ENCODE measurements around the gene C1QL1. TPM values are rescaled to one million over a fixed set of nuclear protein-coding genes. Genes with fewer than 3 reads are reported as not detected.

Gene C1QL1
- total and polyA plus RNA-seq, 4 donors: 0.10 to 0.57 (median 0.39) TPM

GRCh38 chr17:44969144-44969780 lies 1.2 kb upstream of the C1QL1 start:
- peak overlapping the region in 1 of 2 donors; percentile 67 for H3K9ac ChIP-seq (ENCODE audit: insufficient read depth in 1 of 2, low read length in 2 of 2)
- ATAC-seq (ENCODE audit: insufficient read depth, low FRiP score): no peak
- 24 to 44% methylated on average over 19 of the region's 19 CpGs for WGBS, 2 donors
- no peak overlapping the region for H3K27ac ChIP-seq (ENCODE audit: low read depth in 1 of 2, low read length in 1 of 2)
- TF ChIP-seq CTCF (IDR thresholded peaks at IDR 0.05; ENCODE audit: control extremely low read depth, extremely low read depth): no peak
- H3K27me3 ChIP-seq (ENCODE audit: control insufficient read depth in 3 of 3, insufficient read depth in 3 of 3, low read length in 2 of 3): peaks cover 0 to 58% (median 24%) of the 10 kb centered on the region in 3 donors
- no peaks in the 10 kb centered on the region for H3K36me3 ChIP-seq (ENCODE audit: control insufficient read depth in 4 of 4, insufficient read depth in 4 of 4, low read length in 4 of 4)
- H3K4me1 ChIP-seq (ENCODE audit: control insufficient read depth in 5 of 5, insufficient read depth in 5 of 5, low read length in 5 of 5): peaks cover 0 to 31% (median 14%) of the 10 kb centered on the region in 5 donors
- no peak overlapping the region for H3K4me3 ChIP-seq
- DNase-seq: peak in 2 of 3 donors; percentile 53 to 78
- H3K9me3 ChIP-seq (ENCODE audit: control insufficient read depth in 4 of 4, insufficient read depth in 3 of 4, low read length in 3 of 4): no peaks in the 10 kb centered on the region

GRCh38 chr17:44967907-44968224 lies 237 bp downstream of the C1QL1 start:
- peaks cover 2 to 59% (median 24%) of the 10 kb centered on the region in 3 donors for H3K27me3 ChIP-seq (ENCODE audit: control insufficient read depth in 3 of 3, insufficient read depth in 3 of 3, low read length in 2 of 3)
- no peak overlapping the region for H3K4me3 ChIP-seq
- H3K9ac ChIP-seq (ENCODE audit: insufficient read depth in 1 of 2, low read length in 2 of 2): no peak overlapping the region
- 2% methylated on average over 44 to 47 of the region's 47 CpGs for WGBS, 2 donors
- DNase-seq (no peak), ATAC-seq (ENCODE audit: insufficient read depth, low FRiP score) (no peak)
- H3K4me1 ChIP-seq (ENCODE audit: control insufficient read depth in 5 of 5, insufficient read depth in 5 of 5, low read length in 5 of 5): peaks cover 0 to 31% (median 14%) of the 10 kb centered on the region in 5 donors
- no peak overlapping the region for H3K27ac ChIP-seq (ENCODE audit: low read depth in 1 of 2, low read length in 1 of 2)
- TF ChIP-seq CTCF (IDR thresholded peaks at IDR 0.05; ENCODE audit: control extremely low read depth, extremely low read depth): no peak
- H3K9me3 ChIP-seq (ENCODE audit: control insufficient read depth in 4 of 4, insufficient read depth in 3 of 4, low read length in 3 of 4): no peaks in the 10 kb centered on the region
- H3K36me3 ChIP-seq (ENCODE audit: control insufficient read depth in 4 of 4, insufficient read depth in 4 of 4, low read length in 4 of 4): no peaks in the 10 kb centered on the region

GRCh38 chr17:44967026-44967906 lies 837 bp downstream of the C1QL1 start:
- 5% methylated on average over 51 to 76 of the region's 76 CpGs for WGBS, 2 donors
- DNase-seq (no peak), ATAC-seq (ENCODE audit: insufficient read depth, low FRiP score) (no peak)
- no peak overlapping the region for H3K27ac ChIP-seq (ENCODE audit: low read depth in 1 of 2, low read length in 1 of 2)
- no peaks in the 10 kb centered on the region for H3K36me3 ChIP-seq (ENCODE audit: control insufficient read depth in 4 of 4, insufficient read depth in 4 of 4, low read length in 4 of 4)
- no peak overlapping the region for H3K9ac ChIP-seq (ENCODE audit: insufficient read depth in 1 of 2, low read length in 2 of 2)
- peaks cover 2 to 58% (median 24%) of the 10 kb centered on the region in 3 donors for H3K27me3 ChIP-seq (ENCODE audit: control insufficient read depth in 3 of 3, insufficient read depth in 3 of 3, low read length in 2 of 3)
- H3K9me3 ChIP-seq (ENCODE audit: control insufficient read depth in 4 of 4, insufficient read depth in 3 of 4, low read length in 3 of 4): no peaks in the 10 kb centered on the region
- H3K4me1 ChIP-seq (ENCODE audit: control insufficient read depth in 5 of 5, insufficient read depth in 5 of 5, low read length in 5 of 5): peaks cover 0 to 31% (median 14%) of the 10 kb centered on the region in 5 donors
- H3K4me3 ChIP-seq: no peak overlapping the region
- TF ChIP-seq CTCF (IDR thresholded peaks at IDR 0.05; ENCODE audit: control extremely low read depth, extremely low read depth): no peak
